Esophagus muscularis mucosa (tissue), 4 donors: Measurements from ENCODE around the gene SLC37A1. TPM values are rescaled to one million over a fixed set of nuclear protein-coding genes. Genes with fewer than 3 reads are reported as not detected.

Experiments
- DNase-seq: peaks from one replicate; pipeline ENCODE4 v3.0.0-alpha.2; 2017; ENCODE audit errors: extremely low spot score
- H3K27ac ChIP-seq, 4 donors: fragments of 200-600 bp; sonication (generic); replicated peaks in 1 of 4; 1 replicate in 3 of 4; 2 replicates in 1 of 4; pipeline ENCODE4 v1.5.1; 2016 to 2019; ENCODE audit warnings: mild to moderate bottlenecking in 1 of 4
- H3K27me3 ChIP-seq, 4 donors: fragments of 200-600 bp; sonication (generic); one replicate each; pipeline versions ENCODE4 v1.5.1 to v1.6.0; 2016 to 2019
- H3K36me3 ChIP-seq, 4 donors: fragments of 200-600 bp; sonication (generic); one replicate each; pipeline ENCODE4 v1.5.1; 2016 to 2019
- H3K4me1 ChIP-seq, 4 donors: fragments of 200-600 bp; sonication (generic); one replicate each; pipeline ENCODE4 v1.5.1; 2016 to 2019
- H3K4me3 ChIP-seq, 4 donors: fragments of 200-600 bp; sonication (generic); 1 replicate in 2 of 4; 2 replicates in 2 of 4; pipeline ENCODE4 v1.5.1; 2016 to 2019; ENCODE audit warnings: mild to moderate bottlenecking in 4 of 4, moderate library complexity in 1 of 4
- H3K9me3 ChIP-seq, 4 donors: fragments of 200-600 bp; sonication (generic); 1 replicate in 3 of 4; 2 replicates in 1 of 4; pipeline ENCODE4 v1.5.1; 2016 to 2019
- EP300 ChIP-seq: sonication (generic); formaldehyde crosslinking; IDR thresholded peaks from one replicate; pipeline ENCODE4 v1.6.1; 2017; ENCODE audit warnings: antibody characterized with exemption
- POLR2A ChIP-seq: fragments of 450-650 bp; IDR thresholded peaks from one replicate; pipeline ENCODE4 v1.6.1; 2017; ENCODE audit warnings: antibody characterized with exemption, moderate library complexity, mild to moderate bottlenecking, low read depth
- POLR2AphosphoS5 ChIP-seq, 2 donors: sonication (generic); formaldehyde crosslinking; IDR thresholded peaks; one replicate each; pipeline ENCODE4 v1.6.1; 2017; ENCODE audit warnings: antibody characterized with exemption in 2 of 2
- WGBS: methylation state at CpG from one replicate; pipeline ENCODE4 v1.1.5; 2018; 5-methylcytosine and 5-hydroxymethylcytosine counted together
- intact Hi-C: fragments of 100-400 bp; cut with DNase I; formaldehyde crosslinking; loops from one replicate; pipeline ENCODE4 v1.15.1; 2023
- total RNA-seq, 4 donors: library from RNA; depleted of rRNA; stranded (reverse); fragments of >200 nt; gene quantifications; one replicate each; pipeline versions ENCODE4 v1.1.0 to v1.2.1, GENCODE V29; 2016
- TF ChIP-seq, protein P1 (sequence below), 3 experiments: fragments of 200-600 bp in 2 of 3; fragments of 450-650 bp in 1 of 3; sonication (generic) in 2 of 3; IDR thresholded peaks; one replicate each; pipeline ENCODE4 v1.5.1; 2017 to 2019; ENCODE audit warnings: antibody characterized with exemption in 3 of 3, mild to moderate bottlenecking in 2 of 3, moderate library complexity in 1 of 3

The SLC37A1 gene
- total RNA-seq, 4 donors from 2014 or later, result 5.4 to 11.1 (median 7.1) TPM

DNA sequence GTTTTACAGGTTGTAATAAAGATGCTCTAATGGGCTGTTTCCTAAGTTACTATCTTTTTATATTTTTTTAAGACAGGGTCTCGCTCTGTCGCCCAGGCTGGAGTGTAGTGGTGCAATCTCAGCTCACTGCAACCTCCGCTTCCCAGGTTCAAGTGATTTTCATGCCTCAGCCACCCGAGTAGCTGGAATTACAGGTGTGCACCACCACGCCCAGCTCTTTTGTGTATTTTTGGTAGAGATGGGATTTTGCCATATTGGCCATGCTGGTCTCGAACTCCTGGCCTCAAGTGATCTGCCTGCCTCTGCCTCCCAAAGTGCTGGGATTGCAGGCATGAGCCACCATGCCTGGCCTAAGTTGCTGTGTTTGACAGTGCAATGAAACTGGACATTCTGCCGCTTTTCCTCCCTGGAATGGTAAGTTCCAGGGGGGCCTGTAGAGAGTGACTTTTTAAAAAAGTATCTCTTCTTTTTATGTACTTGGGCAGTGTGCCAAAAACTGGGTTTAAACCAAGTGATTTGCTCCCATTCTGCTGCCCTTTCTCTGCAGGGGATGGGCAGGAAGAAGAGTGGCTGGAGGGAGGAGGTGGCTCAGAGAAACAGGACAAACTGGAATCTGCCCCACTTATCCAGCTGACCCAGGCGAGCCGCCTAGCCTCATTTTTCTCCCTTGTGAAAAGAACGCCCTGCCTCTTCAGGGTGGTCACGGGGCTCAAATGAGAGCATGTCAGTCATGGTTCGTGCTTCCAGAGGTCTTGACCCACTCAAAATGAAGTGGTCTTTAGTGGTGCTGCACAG, 2.3 kb downstream of the SLC37A1 start:
- Histone ChIP-seq H3K9me3 (no peaks in the 10 kb centered on the region), H3K36me3 (peaks cover 0 to 22% (median 20%) of the 10 kb centered on the region in 4 donors), H3K4me3 (no peak overlapping the region), H3K27ac (no peak overlapping the region), H3K27me3 (no peaks in the 10 kb centered on the region), H3K4me1 (peaks cover 12 to 29% (median 24%) of the 10 kb centered on the region in 4 donors)
- TF ChIP-seq POLR2AphosphoS5 (IDR thresholded peaks at IDR 0.05), result no peak
- TF ChIP-seq POLR2A, result no peak
- TF ChIP-seq EP300, result no peak
- TF ChIP-seq, protein P1, sequence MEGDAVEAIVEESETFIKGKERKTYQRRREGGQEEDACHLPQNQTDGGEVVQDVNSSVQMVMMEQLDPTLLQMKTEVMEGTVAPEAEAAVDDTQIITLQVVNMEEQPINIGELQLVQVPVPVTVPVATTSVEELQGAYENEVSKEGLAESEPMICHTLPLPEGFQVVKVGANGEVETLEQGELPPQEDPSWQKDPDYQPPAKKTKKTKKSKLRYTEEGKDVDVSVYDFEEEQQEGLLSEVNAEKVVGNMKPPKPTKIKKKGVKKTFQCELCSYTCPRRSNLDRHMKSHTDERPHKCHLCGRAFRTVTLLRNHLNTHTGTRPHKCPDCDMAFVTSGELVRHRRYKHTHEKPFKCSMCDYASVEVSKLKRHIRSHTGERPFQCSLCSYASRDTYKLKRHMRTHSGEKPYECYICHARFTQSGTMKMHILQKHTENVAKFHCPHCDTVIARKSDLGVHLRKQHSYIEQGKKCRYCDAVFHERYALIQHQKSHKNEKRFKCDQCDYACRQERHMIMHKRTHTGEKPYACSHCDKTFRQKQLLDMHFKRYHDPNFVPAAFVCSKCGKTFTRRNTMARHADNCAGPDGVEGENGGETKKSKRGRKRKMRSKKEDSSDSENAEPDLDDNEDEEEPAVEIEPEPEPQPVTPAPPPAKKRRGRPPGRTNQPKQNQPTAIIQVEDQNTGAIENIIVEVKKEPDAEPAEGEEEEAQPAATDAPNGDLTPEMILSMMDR (IDR thresholded peaks at IDR 0.05), result no peak
- intact Hi-C loops, result no loop called here
- no peak for DNase-seq
- 93% methylated on average over 11 of the region's 12 CpGs for WGBS

DNA sequence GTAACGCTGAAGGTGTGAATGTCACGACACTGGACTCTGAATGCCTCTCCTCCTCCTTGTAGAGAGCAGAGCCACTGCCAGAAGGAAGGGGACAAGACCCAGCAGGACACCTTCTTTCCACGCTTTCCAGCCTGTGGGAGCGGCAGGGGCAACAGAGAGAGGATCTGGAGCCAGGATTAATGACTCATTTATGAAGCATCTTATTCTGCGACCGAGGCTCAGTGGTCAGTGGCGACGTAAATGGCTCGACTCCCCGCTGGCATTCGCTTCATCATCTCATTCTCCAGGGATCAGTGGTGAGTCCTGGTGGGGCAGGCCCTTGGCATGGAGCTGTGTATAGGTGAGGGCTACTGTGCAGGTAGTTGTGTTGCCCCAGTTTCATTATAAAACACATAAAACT, 4.6 kb downstream of the SLC37A1 start:
- no peak for DNase-seq
- intact Hi-C loops, result no loop called here
- Histone ChIP-seq H3K27ac (no peak overlapping the region), H3K4me1 (peaks cover 9 to 24% (median 21%) of the 10 kb centered on the region in 4 donors), H3K27me3 (no peaks in the 10 kb centered on the region), H3K36me3 (peaks cover 0 to 36% (median 31%) of the 10 kb centered on the region in 4 donors), H3K9me3 (no peaks in the 10 kb centered on the region), H3K4me3 (no peak overlapping the region)
- WGBS, result 99% methylated on average over 10 of the region's 11 CpGs
- TF ChIP-seq POLR2AphosphoS5 (IDR thresholded peaks at IDR 0.05), result no peak
- TF ChIP-seq, protein P1 (IDR thresholded peaks at IDR 0.05), result no peak
- no peak for TF ChIP-seq EP300
- TF ChIP-seq POLR2A, result no peak

DNA sequence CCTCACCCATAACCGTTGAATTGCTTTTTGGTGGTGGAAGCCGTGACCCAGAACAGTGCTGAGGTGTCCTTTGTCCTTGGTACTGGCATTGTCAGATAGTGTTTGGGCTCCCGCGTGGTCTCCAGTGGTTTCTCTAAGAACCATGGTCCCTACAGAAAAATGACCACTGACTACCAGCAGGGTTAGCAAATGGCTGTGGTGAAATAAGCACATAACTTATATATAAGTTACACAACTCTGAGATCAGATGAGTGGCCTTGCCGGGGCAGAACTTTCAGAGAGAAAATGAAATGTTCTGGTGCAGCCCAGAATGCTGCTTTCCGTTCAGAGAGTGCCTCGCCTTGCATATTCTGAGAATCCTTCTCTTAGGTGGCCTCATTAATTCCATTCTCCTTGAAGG, 5.0 kb downstream of the SLC37A1 start:
- TF ChIP-seq POLR2AphosphoS5 (IDR thresholded peaks at IDR 0.05) (no peak), POLR2A (no peak), EP300 (no peak)
- TF ChIP-seq, protein P1 (IDR thresholded peaks at IDR 0.05), result no peak
- intact Hi-C loops, result no loop called here
- Histone ChIP-seq H3K9me3 (no peaks in the 10 kb centered on the region), H3K4me1 (peaks cover 7 to 21% (median 19%) of the 10 kb centered on the region in 4 donors), H3K36me3 (peaks cover 0 to 36% (median 31%) of the 10 kb centered on the region in 4 donors), H3K4me3 (no peak overlapping the region), H3K27me3 (no peaks in the 10 kb centered on the region), H3K27ac (no peak overlapping the region)
- DNase-seq, result no peak
- whole genome bisulfite sequencing, result 90% methylated on average over 7 of the region's 7 CpGs

DNA sequence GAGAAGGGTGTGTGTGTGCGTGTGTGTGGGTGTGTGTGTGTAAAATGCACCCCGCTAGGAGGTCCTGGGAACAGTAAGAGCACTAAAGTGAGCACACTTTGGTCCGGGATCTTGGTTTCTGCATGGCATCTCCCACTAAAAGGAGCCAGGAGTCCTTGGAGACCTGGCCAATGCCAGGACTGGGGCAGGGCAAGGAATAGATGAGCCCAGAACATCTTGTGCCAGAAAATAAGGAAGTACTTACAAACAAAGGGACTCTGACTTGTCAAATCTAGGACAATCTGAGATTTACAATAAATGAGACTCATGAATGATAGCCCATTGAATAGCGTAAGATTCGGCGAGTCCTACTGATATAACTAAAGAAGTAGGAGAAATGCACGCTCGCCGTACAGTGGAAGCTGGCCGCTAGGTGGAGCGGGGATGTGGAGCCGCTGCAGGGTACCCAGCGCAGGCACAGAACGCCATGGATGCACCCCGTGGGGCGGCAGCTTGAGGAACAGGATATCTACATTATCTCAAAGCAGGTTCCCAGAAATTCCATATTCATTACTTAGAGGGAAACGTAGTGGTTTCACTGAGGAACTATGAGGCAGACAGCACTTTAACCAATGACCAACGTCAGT, 7.1 kb downstream of the SLC37A1 start:
- DNase-seq, result no peak
- Histone ChIP-seq H3K4me1 (peaks cover 19 to 25% (median 23%) of the 10 kb centered on the region in 4 donors), H3K9me3 (no peaks in the 10 kb centered on the region), H3K4me3 (no peak overlapping the region), H3K27ac (no peak overlapping the region), H3K27me3 (no peaks in the 10 kb centered on the region), H3K36me3 (peaks cover 0 to 36% (median 31%) of the 10 kb centered on the region in 4 donors)
- WGBS, result 81% methylated on average over 18 of the region's 18 CpGs
- intact Hi-C loops, result no loop called here
- TF ChIP-seq, protein P1 (IDR thresholded peaks at IDR 0.05), result peak in 1 of 3 experiments; percentile 26
- TF ChIP-seq EP300 (no peak), POLR2AphosphoS5 (IDR thresholded peaks at IDR 0.05) (no peak)
